Measurements from ENCODE around the gene DUSP8. TPM values are rescaled to one million over a fixed set of nuclear protein-coding genes. Genes with fewer than 3 reads are reported as not detected.

DUSP8 gene
- total and polyA plus RNA-seq, 9 donors: 0.38 to 14.9 (median 1.3) TPM

DNA sequence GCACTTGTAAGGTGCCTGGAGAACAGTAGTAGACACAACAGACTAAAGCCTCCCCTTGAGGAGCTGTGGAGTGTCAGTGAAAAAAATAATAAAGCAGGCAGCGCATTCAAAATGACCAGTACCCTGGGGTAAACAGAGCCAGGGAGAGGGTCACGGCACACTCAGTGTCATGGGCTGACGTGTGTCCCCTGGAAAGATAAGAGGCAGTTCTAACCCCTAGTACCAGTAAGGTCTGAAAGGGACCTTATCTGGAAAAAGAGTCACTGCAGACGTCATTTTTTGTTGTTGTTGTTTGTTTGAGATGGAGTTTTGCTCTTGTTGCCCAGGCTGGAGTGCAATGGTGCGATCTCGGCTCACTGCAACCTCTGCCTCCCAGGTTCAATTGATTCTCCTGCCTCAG lies 32.0 kb downstream of the DUSP8 start:
- 75 to 87% (median 77%) methylated on average over 6 of the region's 6 CpGs for WGBS, 3 donors
- DNase-seq: no peak
- Histone ChIP-seq H3K4me1 (ENCODE audit: insufficient read depth) (no peaks in the 10 kb centered on the region), H3K36me3 (no peaks in the 10 kb centered on the region), H3K27me3 (no peaks in the 10 kb centered on the region), H3K4me3 (no peak overlapping the region), H3K9me3 (no peaks in the 10 kb centered on the region), H3K27ac (no peak overlapping the region)
- intact Hi-C loops (cut with DNase I): no loop called here
- TF ChIP-seq POLR2A (IDR thresholded peaks at IDR 0.05): no peak
- TF ChIP-seq, protein P1, sequence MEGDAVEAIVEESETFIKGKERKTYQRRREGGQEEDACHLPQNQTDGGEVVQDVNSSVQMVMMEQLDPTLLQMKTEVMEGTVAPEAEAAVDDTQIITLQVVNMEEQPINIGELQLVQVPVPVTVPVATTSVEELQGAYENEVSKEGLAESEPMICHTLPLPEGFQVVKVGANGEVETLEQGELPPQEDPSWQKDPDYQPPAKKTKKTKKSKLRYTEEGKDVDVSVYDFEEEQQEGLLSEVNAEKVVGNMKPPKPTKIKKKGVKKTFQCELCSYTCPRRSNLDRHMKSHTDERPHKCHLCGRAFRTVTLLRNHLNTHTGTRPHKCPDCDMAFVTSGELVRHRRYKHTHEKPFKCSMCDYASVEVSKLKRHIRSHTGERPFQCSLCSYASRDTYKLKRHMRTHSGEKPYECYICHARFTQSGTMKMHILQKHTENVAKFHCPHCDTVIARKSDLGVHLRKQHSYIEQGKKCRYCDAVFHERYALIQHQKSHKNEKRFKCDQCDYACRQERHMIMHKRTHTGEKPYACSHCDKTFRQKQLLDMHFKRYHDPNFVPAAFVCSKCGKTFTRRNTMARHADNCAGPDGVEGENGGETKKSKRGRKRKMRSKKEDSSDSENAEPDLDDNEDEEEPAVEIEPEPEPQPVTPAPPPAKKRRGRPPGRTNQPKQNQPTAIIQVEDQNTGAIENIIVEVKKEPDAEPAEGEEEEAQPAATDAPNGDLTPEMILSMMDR (IDR thresholded peaks at IDR 0.05): no peak
- TF ChIP-seq EP300 (IDR thresholded peaks at IDR 0.05): no peak

DNA sequence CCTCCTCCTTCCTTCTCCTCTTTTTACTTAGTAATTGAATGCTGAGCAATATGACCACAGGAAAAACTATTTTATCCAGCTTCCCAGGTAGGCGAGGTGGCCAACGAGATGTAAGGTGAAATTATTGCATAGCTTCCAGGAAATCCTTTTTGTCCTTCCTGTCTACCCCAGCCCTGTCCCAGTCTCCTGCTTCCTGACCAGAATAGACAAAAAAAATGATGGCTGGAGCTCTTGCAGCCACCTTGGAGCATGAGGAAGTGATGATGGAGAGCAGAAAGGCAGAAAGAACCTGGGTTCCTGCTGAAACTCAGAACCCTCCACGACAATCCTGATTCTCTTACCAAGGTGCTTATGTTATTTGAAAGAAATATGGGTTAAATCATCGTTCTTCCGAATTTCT lies 33.9 kb downstream of the DUSP8 start:
- TF ChIP-seq, protein P1 (IDR thresholded peaks at IDR 0.05): no peak
- no peak for TF ChIP-seq EP300 (IDR thresholded peaks at IDR 0.05)
- TF ChIP-seq POLR2A (IDR thresholded peaks at IDR 0.05): no peak
- H3K27me3 ChIP-seq: no peaks in the 10 kb centered on the region
- intact Hi-C loops (cut with DNase I): loop anchor here in 1 of 4 donors (10.0 kb wide), 1 partner anchor 273 kb away; no protein-coding TSS in a partner anchor
- no peak overlapping the region for H3K4me3 ChIP-seq
- no peak for DNase-seq
- no peaks in the 10 kb centered on the region for H3K4me1 ChIP-seq (ENCODE audit: insufficient read depth)
- no peaks in the 10 kb centered on the region for H3K36me3 ChIP-seq
- WGBS, 3 donors: 72 to 85% (median 85%) methylated on average over 5 of the region's 5 CpGs
- H3K9me3 ChIP-seq: no peaks in the 10 kb centered on the region
- H3K27ac ChIP-seq: no peak overlapping the region

DNA sequence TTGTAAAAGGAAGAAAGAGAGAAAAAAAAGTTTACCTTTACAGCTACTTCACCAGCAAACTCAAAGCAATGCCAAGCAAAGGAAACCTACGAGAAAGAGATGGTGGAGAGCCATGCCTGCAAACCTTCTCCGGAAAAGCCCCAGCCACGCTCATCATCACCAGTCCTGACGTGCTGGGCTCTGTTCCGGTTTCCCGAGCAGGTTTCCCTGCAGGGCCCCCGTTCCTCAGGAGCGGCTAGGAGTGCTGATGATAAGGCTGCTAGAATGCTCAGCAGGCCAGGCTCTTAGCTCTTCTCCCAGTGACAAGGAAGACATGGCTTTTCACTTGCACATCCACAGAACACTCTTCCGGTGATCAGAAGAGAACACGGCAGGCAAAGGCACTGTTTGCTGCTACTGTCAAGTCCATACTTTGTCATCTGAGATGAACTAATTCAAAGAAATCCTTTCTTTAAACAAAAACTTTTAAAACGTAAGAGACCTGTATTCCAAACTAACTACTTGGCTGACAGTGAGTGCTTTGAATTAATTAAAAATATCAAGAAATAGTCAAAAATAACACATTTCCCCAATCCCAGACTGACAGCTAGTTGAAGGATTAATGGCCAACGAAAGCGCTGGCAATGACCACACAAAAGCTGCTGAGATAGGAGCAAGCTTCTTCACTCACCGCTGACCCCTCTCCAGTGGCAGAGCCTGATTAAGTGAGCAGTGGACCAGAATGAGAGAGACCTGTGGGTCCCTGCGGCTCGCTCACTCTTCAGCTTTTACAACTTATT lies 35.8 kb downstream of the DUSP8 start:
- no peak overlapping the region for H3K4me3 ChIP-seq
- no peak overlapping the region for H3K27ac ChIP-seq
- DNase-seq: no peak
- intact Hi-C loops (cut with DNase I): loop anchor here in 1 of 4 donors (10.0 kb wide), 1 partner anchor 271 kb away; no protein-coding TSS in a partner anchor
- TF ChIP-seq, protein P1 (IDR thresholded peaks at IDR 0.05): no peak
- no peak for TF ChIP-seq EP300 (IDR thresholded peaks at IDR 0.05)
- no peak for TF ChIP-seq POLR2A (IDR thresholded peaks at IDR 0.05)
- no peaks in the 10 kb centered on the region for H3K27me3 ChIP-seq
- whole genome bisulfite sequencing, 3 donors: 70 to 78% (median 75%) methylated on average over 16 of the region's 16 CpGs
- H3K9me3 ChIP-seq: no peaks in the 10 kb centered on the region
- no peaks in the 10 kb centered on the region for H3K36me3 ChIP-seq
- H3K4me1 ChIP-seq (ENCODE audit: insufficient read depth): peaks cover 1% of the 10 kb centered on the region

DNA sequence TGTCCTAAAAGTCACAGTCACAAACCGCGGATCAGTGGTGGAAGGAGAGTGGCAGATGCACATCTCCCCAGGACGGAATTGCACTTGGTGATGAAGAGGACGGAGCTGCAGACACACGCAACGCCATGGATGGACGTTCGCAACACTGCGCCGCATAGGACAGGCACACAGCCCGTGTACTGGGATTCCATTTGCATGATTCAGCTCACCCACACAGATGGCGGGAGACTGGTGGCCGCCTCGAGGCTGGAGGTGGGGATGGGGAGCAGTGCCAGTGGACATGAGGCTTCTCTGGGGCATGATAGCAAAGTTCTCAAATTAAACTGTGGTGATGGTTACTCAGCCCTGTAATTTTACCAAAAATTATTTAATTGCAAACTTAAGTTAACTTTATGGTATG lies 37.4 kb downstream of the DUSP8 start:
- Histone ChIP-seq H3K4me3 (no peak overlapping the region), H3K27me3 (no peaks in the 10 kb centered on the region), H3K36me3 (no peaks in the 10 kb centered on the region), H3K9me3 (no peaks in the 10 kb centered on the region), H3K27ac (no peak overlapping the region), H3K4me1 (ENCODE audit: insufficient read depth) (peaks cover 5% of the 10 kb centered on the region)
- no peak for DNase-seq
- intact Hi-C loops (cut with DNase I): loop anchor here in 1 of 4 donors (10.0 kb wide), 1 partner anchor 270 kb away; no protein-coding TSS in a partner anchor
- TF ChIP-seq POLR2A (IDR thresholded peaks at IDR 0.05): no peak
- TF ChIP-seq, protein P1 (IDR thresholded peaks at IDR 0.05): no peak
- TF ChIP-seq EP300 (IDR thresholded peaks at IDR 0.05): no peak
- WGBS, 3 donors: 77 to 79% (median 78%) methylated on average over 14 of the region's 14 CpGs

Measured in ovary (tissue), 9 donors.